ENCODE results near the gene KCNIP1.

DNA sequence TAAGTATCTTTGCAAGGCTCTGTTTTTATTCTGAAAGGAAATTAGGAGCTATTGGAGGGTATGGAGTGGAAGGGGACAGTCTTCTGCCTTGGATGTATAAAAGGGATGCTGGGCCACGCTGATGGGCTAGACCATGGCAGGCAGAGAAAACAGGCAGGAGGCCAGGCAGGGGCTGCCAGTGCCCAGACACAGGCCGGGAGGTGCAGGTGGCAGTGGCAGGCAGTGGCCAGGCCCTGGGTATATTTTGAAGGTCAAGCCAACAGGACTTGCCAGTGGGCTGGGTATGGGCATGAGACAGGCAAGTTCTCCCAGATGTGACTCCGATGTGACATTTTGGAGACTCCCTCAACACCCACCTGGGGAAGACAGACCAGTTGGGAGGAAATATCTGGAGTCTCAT lies 131.9 kb downstream of the KCNIP1 start:
- TF ChIP-seq POLR2AphosphoS5 (IDR thresholded peaks at IDR 0.05) = no peak
- no peak for TF ChIP-seq POLR2A (IDR thresholded peaks at IDR 0.05)
- TF ChIP-seq, protein P1, sequence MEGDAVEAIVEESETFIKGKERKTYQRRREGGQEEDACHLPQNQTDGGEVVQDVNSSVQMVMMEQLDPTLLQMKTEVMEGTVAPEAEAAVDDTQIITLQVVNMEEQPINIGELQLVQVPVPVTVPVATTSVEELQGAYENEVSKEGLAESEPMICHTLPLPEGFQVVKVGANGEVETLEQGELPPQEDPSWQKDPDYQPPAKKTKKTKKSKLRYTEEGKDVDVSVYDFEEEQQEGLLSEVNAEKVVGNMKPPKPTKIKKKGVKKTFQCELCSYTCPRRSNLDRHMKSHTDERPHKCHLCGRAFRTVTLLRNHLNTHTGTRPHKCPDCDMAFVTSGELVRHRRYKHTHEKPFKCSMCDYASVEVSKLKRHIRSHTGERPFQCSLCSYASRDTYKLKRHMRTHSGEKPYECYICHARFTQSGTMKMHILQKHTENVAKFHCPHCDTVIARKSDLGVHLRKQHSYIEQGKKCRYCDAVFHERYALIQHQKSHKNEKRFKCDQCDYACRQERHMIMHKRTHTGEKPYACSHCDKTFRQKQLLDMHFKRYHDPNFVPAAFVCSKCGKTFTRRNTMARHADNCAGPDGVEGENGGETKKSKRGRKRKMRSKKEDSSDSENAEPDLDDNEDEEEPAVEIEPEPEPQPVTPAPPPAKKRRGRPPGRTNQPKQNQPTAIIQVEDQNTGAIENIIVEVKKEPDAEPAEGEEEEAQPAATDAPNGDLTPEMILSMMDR (IDR thresholded peaks at IDR 0.05) = no peak

All from stomach (tissue), 4 donors.